H1 (cell line): ENCODE data around the gene FAM83F. TPM values are rescaled to one million over a fixed set of nuclear protein-coding genes. Genes with fewer than 3 reads are reported as not detected.

ENCODE experiments used
- ATF2 ChIP-seq: IDR thresholded peaks from 2 replicates; pipeline ENCODE4 v1.6.1; 2012; ENCODE audit warnings: low read length, inconsistent platforms
- CHD7 ChIP-seq: fragments of 300-600 bp; sonication (generic); IDR thresholded peaks from 2 replicates; pipeline ENCODE4 v1.7.1; 2012; ENCODE audit warnings: low read length, moderate library complexity, mild to moderate bottlenecking, inconsistent platforms; ENCODE audit not compliant: insufficient replicate concordance
- EZH2 ChIP-seq: fragments of 200-600 bp; sonication (generic); IDR thresholded peaks from 2 replicates; pipeline ENCODE4 v1.7.1; 2012; ENCODE audit warnings: low read depth, mild to moderate bottlenecking, moderate library complexity, low read length, inconsistent platforms; ENCODE audit not compliant: severe bottlenecking
- FOSL1 ChIP-seq: IDR thresholded peaks from 2 replicates; pipeline ENCODE4 v1.6.1; 2011; ENCODE audit warnings: mild to moderate bottlenecking, low read depth, low read length, moderate library complexity; ENCODE audit not compliant: insufficient read depth
- JUN ChIP-seq: IDR thresholded peaks from 2 replicates; pipeline ENCODE4 v1.6.1; 2011; ENCODE audit warnings: low read depth, mild to moderate bottlenecking, improper control_type of control experiment, low read length
- KDM4A ChIP-seq: IDR thresholded peaks from one replicate; pipeline ENCODE4 v1.7.1; 2012; ENCODE audit warnings: low read depth, mild to moderate bottlenecking, moderate library complexity, low read length, inconsistent platforms; ENCODE audit not compliant: severe bottlenecking
- SAP30 ChIP-seq: fragments of 300-600 bp; sonication (generic); IDR thresholded peaks from 2 replicates; pipeline ENCODE4 v1.7.1; 2012; ENCODE audit warnings: low read length, moderate library complexity, mild to moderate bottlenecking, inconsistent platforms; ENCODE audit not compliant: insufficient read depth, insufficient replicate concordance
- SP1 ChIP-seq: IDR thresholded peaks from 2 replicates; pipeline ENCODE4 v1.6.1; 2011; ENCODE audit warnings: low read depth, low read length
- SP2 ChIP-seq: IDR thresholded peaks from 2 replicates; pipeline ENCODE4 v1.6.1; 2012; ENCODE audit warnings: mild to moderate bottlenecking, low read length, inconsistent platforms
- polyA plus RNA-seq, 7 experiments: library from polyadenylated mRNA; depleted of rRNA in 3 of 7; stranded (reverse) in 5 of 7; unstranded in 2 of 7; fragments of >200 nt in 5 of 7; fragments of 200-250 nt in 2 of 7; gene quantifications; 1 replicate in 5 of 7; 2 replicates in 1 of 7; 4 replicates in 1 of 7; pipeline versions ENCODE4 v1.2.1 to v1.2.3, GENCODE V29; 2011 to 2013; ENCODE audit warnings: missing spikeins in 2 of 7, mixed read lengths in 2 of 7
- total RNA-seq: library from RNA; stranded (reverse); fragmentation: NEBNext Ultra II Directional; extraction: Animal tissue kit (Norgen Biotek cat#: 25700); gene quantifications from 2 replicates; pipeline ENCODE4 v1.2.1, GENCODE V29; 2021

The FAM83F gene
- total and polyA plus RNA-seq, 2 of the 8 experiments (the other 6 are each of a cell fraction or from before 2014, with no cell fraction given) = 8.6 to 18.9 TPM

GRCh38 chr22:40015358-40015976, 20.7 kb downstream of the FAM83F start (continued):
- TF ChIP-seq CHD7 = no peak
- TF ChIP-seq SP1 = no peak
- no peak for TF ChIP-seq JUN
- no peak for TF ChIP-seq ATF2
- no peak for TF ChIP-seq SAP30
- TF ChIP-seq KDM4A = no peak
- no peak for TF ChIP-seq SP2
- TF ChIP-seq FOSL1 = no peak
- no peak for TF ChIP-seq EZH2
